Urinary bladder (tissue), 4 donors: ENCODE results near the gene NLRP14. TPM values are rescaled to one million over a fixed set of nuclear protein-coding genes. Genes with fewer than 3 reads are reported as not detected.

Experiments
- DNase-seq: peaks from one replicate; pipeline ENCODE4 v3.0.0-alpha.2; 2015; ENCODE audit errors: extremely low spot score
- H3K27ac ChIP-seq: one replicate; pipeline ENCODE4 v1.5.1; 2013; ENCODE audit warnings: low read depth, mild to moderate bottlenecking, moderate library complexity
- H3K36me3 ChIP-seq: one replicate; pipeline ENCODE4 v1.6.1; 2013; ENCODE audit warnings: mild to moderate bottlenecking, moderate library complexity; ENCODE audit not compliant: insufficient read depth
- H3K4me1 ChIP-seq: one replicate; pipeline ENCODE4 v1.6.1; 2013; ENCODE audit warnings: mild to moderate bottlenecking, moderate library complexity; ENCODE audit not compliant: insufficient read depth
- H3K4me3 ChIP-seq: one replicate; pipeline ENCODE4 v1.5.1; 2013; ENCODE audit warnings: low read depth, low read length
- WGBS: extraction: QIAGEN DNeasy Blood & Tissue Kit; methylation state at CpG from one replicate; pipeline ENCODE4 v1.1.7; 2013; 5-methylcytosine and 5-hydroxymethylcytosine counted together
- polyA plus RNA-seq: library from polyadenylated mRNA; stranded (reverse); fragments of 200-250 nt; gene quantifications from one replicate; pipeline ENCODE4 v1.2.3, GENCODE V29; 2013
- total RNA-seq: library from RNA; depleted of rRNA; stranded (reverse); fragments of >200 nt; gene quantifications from one replicate; pipeline ENCODE4 v1.2.3, GENCODE V29; 2014
- donor health status: healthy with polysubstance abuse.
- donor health status: healthy.

Gene NLRP14
- total and polyA plus RNA-seq, 2 donors, result 0.01 to 0.42 TPM

GRCh38 chr11:7021318-7021717 is 1.0 kb downstream of the NLRP14 start:
- Histone ChIP-seq H3K36me3 (no peaks in the 10 kb centered on the region), H3K4me1 (no peaks in the 10 kb centered on the region), H3K4me3 (no peak overlapping the region), H3K27ac (no peak overlapping the region)
- 88% methylated on average over 5 of the region's 5 CpGs for WGBS
- no peak for DNase-seq

DNA sequence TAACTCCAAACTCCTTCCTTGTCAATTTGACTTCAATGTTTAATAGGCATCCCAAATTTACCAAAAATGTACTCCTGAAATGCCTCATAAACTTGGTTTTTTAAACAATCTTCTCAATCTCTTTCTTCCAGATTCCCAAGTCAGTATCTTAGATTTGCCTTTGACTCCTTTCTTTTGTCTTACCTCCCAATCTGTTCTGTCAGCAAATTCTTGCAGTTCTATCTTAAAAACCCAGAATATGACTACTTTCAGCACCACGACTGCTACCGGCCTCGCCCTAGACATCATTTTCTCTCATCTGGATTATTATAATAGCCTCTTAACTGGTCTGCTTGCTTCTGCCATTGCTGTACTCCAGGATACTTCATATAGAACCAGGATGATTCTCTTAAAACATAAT is 7.9 kb downstream of the NLRP14 start:
- 86% methylated on average over 3 of the region's 3 CpGs for WGBS
- DNase-seq, result no peak
- Histone ChIP-seq H3K4me1 (no peaks in the 10 kb centered on the region), H3K4me3 (no peak overlapping the region), H3K27ac (no peak overlapping the region), H3K36me3 (no peaks in the 10 kb centered on the region)

DNA sequence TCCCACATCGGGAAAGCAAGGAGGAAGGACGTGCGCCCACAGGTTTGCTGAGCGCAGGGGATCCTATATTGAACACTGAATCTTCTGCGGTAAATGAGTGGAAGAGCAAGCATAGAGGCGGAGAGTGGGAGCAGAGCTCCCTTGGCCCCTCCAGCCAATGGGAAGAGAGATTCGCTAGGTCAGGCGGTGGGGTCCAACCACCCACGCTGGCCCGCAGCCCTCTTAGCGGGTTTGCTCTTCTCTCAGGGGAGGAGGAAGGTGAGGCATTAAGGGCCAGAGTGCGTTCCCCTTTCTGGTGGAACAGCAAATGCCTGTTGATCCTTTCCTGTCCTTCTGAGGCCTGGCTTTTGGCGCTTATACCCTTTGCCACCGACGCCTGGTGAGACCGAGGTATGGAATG is 10.6 kb downstream of the NLRP14 start:
- WGBS, result 89% methylated on average over 16 of the region's 16 CpGs
- Histone ChIP-seq H3K4me3 (no peak overlapping the region), H3K36me3 (no peaks in the 10 kb centered on the region), H3K27ac (no peak overlapping the region), H3K4me1 (no peaks in the 10 kb centered on the region)
- no peak for DNase-seq

DNA sequence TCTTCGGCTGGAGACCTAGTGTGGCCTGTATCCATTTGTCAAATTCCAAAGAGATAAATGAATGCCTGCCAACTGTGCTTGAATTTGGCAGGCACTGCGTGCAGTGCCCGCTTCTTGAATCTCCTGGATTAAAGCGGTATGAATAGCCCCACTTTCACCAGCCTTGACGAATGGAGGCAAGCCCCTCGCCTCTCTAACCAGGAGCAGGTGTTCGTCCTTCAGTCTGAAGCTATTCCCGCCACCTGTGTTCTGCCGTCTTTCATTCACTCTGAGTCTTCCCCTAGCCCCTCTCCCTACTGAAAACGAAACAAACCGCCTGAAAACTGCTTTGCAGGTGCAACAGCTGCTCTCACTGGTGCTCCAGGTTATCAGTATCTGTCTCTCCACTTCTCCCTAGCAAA is 11.2 kb downstream of the NLRP14 start:
- Histone ChIP-seq H3K36me3 (no peaks in the 10 kb centered on the region), H3K4me3 (no peak overlapping the region)
- DNase-seq, result no peak

DNA sequence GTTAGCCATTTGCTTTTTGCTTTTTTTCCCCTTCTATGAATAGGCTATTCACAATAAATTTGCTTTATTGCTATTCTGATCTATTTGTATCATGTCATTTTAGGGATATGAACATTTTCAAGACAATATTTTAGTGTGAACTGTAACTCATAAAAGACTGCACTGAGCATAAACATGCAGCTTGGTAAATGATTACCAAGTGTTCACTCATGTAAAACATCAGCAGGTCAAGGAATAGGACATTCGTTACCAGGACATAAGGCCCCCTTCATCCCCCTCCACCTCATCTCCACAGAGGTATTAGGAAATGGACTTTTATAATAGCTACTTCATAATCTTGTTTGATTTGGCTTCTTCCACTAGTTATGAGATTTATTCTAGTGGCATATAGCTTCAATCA is 12.4 kb downstream of the NLRP14 start:
- H3K4me3 ChIP-seq, result no peak overlapping the region
- DNase-seq, result no peak
- 22% methylated on average over 1 of the region's 1 CpG for WGBS
- H3K4me1 ChIP-seq, result no peaks in the 10 kb centered on the region
- H3K27ac ChIP-seq, result no peak overlapping the region
- no peaks in the 10 kb centered on the region for H3K36me3 ChIP-seq

More for the DNA sequence above, 11.2 kb downstream of the NLRP14 start:
- Histone ChIP-seq H3K27ac (no peak overlapping the region), H3K4me1 (no peaks in the 10 kb centered on the region)
- 78% methylated on average over 11 of the region's 11 CpGs for WGBS

GRCh38 chr11:7034019-7034418 is 13.7 kb downstream of the NLRP14 start:
- Histone ChIP-seq H3K36me3 (no peaks in the 10 kb centered on the region), H3K4me3 (no peak overlapping the region), H3K4me1 (no peaks in the 10 kb centered on the region), H3K27ac (no peak overlapping the region)
- WGBS, result 90% methylated on average over 6 of the region's 6 CpGs
- DNase-seq, result no peak

GRCh38 chr11:7046474-7047175 is 26.3 kb downstream of the NLRP14 start:
- WGBS, result 34% methylated on average over 3 of the region's 3 CpGs
- H3K4me1 ChIP-seq, result no peaks in the 10 kb centered on the region
- no peak overlapping the region for H3K27ac ChIP-seq
- DNase-seq, result no peak
- no peaks in the 10 kb centered on the region for H3K36me3 ChIP-seq
- no peak overlapping the region for H3K4me3 ChIP-seq

GRCh38 chr11:7050191-7050590 is 29.9 kb downstream of the NLRP14 start:
- H3K27ac ChIP-seq, result no peak overlapping the region
- H3K4me3 ChIP-seq, result no peak overlapping the region
- no peaks in the 10 kb centered on the region for H3K36me3 ChIP-seq
- no peak for DNase-seq
- no peaks in the 10 kb centered on the region for H3K4me1 ChIP-seq
- 96% methylated on average over 1 of the region's 1 CpG for WGBS

- Histone ChIP-seq H3K4me3 (no peak overlapping the region), H3K4me1 (no peaks in the 10 kb centered on the region), H3K27ac (no peak overlapping the region), H3K36me3 (no peaks in the 10 kb centered on the region)
- no peak for DNase-seq
- WGBS, result 29% methylated on average over 6 of the region's 6 CpGs
Observed at GRCh38 chr11:7056828-7057513, 36.7 kb downstream of the NLRP14 start.

DNA sequence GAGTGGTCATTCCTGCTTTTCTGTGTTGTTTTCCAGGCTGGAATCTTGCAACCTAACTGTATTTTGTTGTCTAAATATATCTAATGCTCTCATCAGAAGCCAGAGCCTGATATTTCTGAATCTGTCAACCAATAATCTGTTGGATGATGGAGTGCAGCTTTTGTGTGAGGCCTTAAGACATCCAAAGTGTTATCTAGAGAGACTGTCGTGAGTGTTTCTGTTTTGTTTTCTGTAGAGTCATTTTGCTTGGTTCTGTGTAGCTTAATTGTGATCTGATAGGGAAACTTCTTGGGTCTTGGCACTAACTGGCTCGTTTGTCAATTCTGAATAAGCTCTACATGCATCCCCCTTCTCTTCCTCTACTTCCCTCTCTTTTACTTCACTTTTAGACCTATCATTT is 37.4 kb downstream of the NLRP14 start:
- Histone ChIP-seq H3K4me1 (no peaks in the 10 kb centered on the region), H3K4me3 (no peak overlapping the region), H3K27ac (no peak overlapping the region), H3K36me3 (no peaks in the 10 kb centered on the region)
- WGBS, result 18% methylated on average over 2 of the region's 2 CpGs
- DNase-seq, result no peak

DNA sequence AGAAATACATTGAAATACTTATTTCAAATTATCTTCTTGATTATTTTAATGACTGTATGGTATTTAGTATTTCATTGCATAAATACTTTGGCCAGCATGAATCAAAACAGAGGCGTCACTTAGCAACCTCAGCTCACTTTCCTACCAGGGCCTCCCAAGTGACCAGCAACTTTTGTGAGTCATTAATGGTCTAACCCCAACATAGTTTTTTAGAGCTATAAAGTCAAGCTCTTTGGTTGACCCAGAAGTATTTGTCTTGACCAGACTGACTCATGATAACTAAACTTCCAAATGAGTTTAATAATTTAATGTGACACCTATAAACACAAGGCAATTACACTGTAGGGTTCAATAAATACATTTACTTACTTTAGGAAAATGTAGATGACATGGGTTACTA is 40.6 kb downstream of the NLRP14 start:
- WGBS, result 61% methylated on average over 1 of the region's 1 CpG
- no peak overlapping the region for H3K4me3 ChIP-seq
- no peaks in the 10 kb centered on the region for H3K36me3 ChIP-seq
- no peak for DNase-seq
- no peaks in the 10 kb centered on the region for H3K4me1 ChIP-seq
- H3K27ac ChIP-seq, result no peak overlapping the region

GRCh38 chr11:7062534-7062933 is 42.3 kb downstream of the NLRP14 start:
- no peak overlapping the region for H3K27ac ChIP-seq
- WGBS, result 91% methylated on average over 2 of the region's 2 CpGs
- H3K36me3 ChIP-seq, result no peaks in the 10 kb centered on the region
- H3K4me3 ChIP-seq, result no peak overlapping the region
- no peak for DNase-seq
- no peaks in the 10 kb centered on the region for H3K4me1 ChIP-seq

DNA sequence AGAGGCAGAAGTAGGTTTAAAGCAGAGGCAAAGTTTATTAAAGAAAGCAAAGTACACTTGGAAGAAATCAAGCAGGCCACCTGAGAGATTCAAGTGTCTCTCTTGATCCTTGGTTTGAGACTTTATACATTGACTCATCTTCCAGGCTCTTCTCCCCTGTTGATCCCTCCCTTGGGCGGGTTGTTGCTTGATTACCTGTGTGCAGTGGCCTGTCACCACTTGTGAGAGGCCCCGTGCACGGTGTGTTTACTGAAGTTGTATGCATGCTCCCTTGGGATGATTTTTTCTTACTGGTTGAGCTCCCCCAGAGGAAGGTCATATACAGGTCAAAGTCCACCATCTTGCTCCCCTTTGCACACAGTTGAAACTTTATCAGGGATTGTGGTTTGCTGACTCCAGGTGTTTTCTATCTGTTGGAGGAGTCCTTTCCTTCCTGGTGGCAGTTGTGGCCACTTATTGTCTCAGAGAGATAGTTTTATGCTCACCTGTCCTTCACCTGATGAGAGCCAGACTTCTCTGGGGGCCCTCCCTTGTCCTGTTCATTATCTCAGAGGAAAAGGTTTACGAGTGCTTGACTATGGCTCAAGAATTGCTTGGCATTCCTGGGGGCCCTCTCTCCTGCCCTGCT is 52.2 kb downstream of the NLRP14 start:
- 56% methylated on average over 4 of the region's 4 CpGs for WGBS
- no peak for DNase-seq
- H3K4me3 ChIP-seq, result no peak overlapping the region
- no peak overlapping the region for H3K27ac ChIP-seq
- no peaks in the 10 kb centered on the region for H3K36me3 ChIP-seq
- H3K4me1 ChIP-seq, result no peaks in the 10 kb centered on the region

DNA sequence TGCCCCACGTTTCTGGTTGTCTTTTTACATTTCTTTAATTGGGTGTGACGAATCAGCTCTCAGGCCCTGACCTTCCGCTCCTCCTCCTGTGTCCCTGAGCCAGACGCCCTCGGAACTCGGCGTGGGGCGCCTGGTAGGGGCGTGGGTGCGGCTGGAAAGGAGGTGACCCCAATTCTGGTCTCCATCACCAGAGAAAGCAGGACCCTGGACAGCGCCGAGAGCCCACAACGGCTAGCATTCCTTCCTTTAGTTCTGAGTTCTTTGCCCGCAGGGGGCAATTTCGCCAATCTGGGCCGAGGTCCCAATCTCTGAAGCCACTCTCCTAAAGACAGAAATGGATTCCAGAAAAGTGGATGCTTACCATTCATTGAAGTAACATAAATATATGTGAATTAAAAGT is 56.8 kb downstream of the NLRP14 start:
- DNase-seq, result no peak
- WGBS, result 65% methylated on average over 16 of the region's 16 CpGs
- H3K4me3 ChIP-seq, result no peak overlapping the region
- no peak overlapping the region for H3K27ac ChIP-seq
- H3K4me1 ChIP-seq, result no peaks in the 10 kb centered on the region
- no peaks in the 10 kb centered on the region for H3K36me3 ChIP-seq
